ENCODE measurements around the gene PLEKHO2.

DNA sequence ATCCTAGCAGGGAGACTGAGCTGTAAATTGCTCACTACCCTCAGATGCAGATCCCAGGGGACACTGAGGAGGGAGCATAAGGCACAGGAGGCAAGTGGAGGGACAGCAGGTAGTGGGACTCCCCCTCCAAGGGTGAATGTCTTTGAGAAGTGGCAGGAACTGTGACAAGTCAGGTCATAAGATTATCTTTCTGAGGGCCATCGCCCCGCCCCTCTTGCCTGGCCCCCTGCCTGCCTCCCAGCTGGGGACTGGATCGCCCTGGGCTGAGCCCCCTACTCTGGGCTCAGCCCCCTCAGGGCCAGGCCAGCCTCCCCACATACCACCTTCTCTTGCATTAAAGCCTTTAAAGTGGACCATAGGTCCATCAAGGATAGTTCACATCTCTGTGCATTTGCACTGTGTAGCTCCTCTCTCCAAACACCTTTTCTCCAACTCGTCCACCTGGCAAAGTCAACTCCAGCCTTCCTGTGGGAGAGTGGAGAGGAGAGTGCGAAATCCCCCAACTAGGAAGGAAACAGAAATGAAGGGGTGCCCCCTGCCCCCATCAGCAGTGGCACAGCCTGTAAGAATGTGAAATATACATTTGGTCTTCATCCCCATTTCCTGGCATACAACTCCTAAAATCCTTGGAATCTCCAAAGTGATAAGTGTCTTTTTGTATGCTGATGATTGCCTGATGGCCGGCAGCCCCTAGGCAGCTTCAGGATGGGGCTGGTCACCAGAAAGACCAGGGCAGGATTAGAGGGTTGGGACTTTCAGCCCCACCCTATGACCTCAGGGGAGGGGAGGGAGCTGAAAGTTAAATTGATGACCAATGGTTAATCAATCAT lies 31.0 kb upstream of the PLEKHO2 start:
- TF ChIP-seq, protein P1, sequence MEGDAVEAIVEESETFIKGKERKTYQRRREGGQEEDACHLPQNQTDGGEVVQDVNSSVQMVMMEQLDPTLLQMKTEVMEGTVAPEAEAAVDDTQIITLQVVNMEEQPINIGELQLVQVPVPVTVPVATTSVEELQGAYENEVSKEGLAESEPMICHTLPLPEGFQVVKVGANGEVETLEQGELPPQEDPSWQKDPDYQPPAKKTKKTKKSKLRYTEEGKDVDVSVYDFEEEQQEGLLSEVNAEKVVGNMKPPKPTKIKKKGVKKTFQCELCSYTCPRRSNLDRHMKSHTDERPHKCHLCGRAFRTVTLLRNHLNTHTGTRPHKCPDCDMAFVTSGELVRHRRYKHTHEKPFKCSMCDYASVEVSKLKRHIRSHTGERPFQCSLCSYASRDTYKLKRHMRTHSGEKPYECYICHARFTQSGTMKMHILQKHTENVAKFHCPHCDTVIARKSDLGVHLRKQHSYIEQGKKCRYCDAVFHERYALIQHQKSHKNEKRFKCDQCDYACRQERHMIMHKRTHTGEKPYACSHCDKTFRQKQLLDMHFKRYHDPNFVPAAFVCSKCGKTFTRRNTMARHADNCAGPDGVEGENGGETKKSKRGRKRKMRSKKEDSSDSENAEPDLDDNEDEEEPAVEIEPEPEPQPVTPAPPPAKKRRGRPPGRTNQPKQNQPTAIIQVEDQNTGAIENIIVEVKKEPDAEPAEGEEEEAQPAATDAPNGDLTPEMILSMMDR (conservative IDR thresholded peaks at IDR 0.05): no peak
- no peak for TF ChIP-seq EZH2 (IDR thresholded peaks at IDR 0.05; ENCODE audit: low read depth)

All from PC-9 (cell line).